IMR-90 (cell line): ENCODE data around the gene SRP14.
"Not testable (repeated sequence)": the region's sequence is repeated elsewhere in the genome, so short reads cannot be mapped to it uniquely, and the experiment has no call there.

ENCODE experiments used
- BHLHE40 ChIP-seq: fragments of 150-350 bp; IDR thresholded peaks from 2 replicates; pipeline ENCODE4 v1.6.1; 2016; ENCODE audit warnings: mild to moderate bottlenecking, low read depth, low read length
- CEBPB ChIP-seq: IDR thresholded peaks from 2 replicates; pipeline ENCODE4 v1.6.1; 2012; ENCODE audit warnings: low read depth, low read length, improper control_type of control experiment
- FOS ChIP-seq: fragments of 150-350 bp; IDR thresholded peaks from 2 replicates; pipeline ENCODE4 v1.6.1; 2016; ENCODE audit warnings: low read depth, low read length
- MAFK ChIP-seq: IDR thresholded peaks from 2 replicates; pipeline ENCODE4 v1.6.1; 2012; ENCODE audit warnings: low read depth, low read length, improper control_type of control experiment
- MAZ ChIP-seq: IDR thresholded peaks from 2 replicates; pipeline ENCODE4 v1.6.1; 2012; ENCODE audit warnings: low read depth, mild to moderate bottlenecking, low read length, improper control_type of control experiment, moderate library complexity, borderline replicate concordance
- MXI1 ChIP-seq: IDR thresholded peaks from 2 replicates; pipeline ENCODE4 v1.6.1; 2012; ENCODE audit warnings: low read depth, mild to moderate bottlenecking, low read length, moderate library complexity, borderline replicate concordance
- NFE2L2 ChIP-seq: fragments of 150-350 bp; IDR thresholded peaks from 2 replicates; pipeline ENCODE4 v1.6.1; 2016; ENCODE audit warnings: low read depth, mild to moderate bottlenecking, low read length
- POLR2A ChIP-seq: IDR thresholded peaks from 2 replicates; pipeline ENCODE4 v1.6.1; 2012; ENCODE audit warnings: mild to moderate bottlenecking, low read depth, low read length
- RAD21 ChIP-seq: IDR thresholded peaks from 2 replicates; pipeline ENCODE4 v1.6.1; 2012; ENCODE audit warnings: low read length, improper control_type of control experiment
- RCOR1 ChIP-seq: IDR thresholded peaks from 2 replicates; pipeline ENCODE4 v1.6.1; 2012; ENCODE audit warnings: mild to moderate bottlenecking, low read length, improper control_type of control experiment; ENCODE audit not compliant: insufficient replicate concordance
- RFX5 ChIP-seq: IDR thresholded peaks from 2 replicates; pipeline ENCODE4 v1.8.0; 2012; ENCODE audit warnings: low read depth, mild to moderate bottlenecking, low read length, moderate library complexity
- SMC3 ChIP-seq: fragments of 150-350 bp; IDR thresholded peaks from 2 replicates; pipeline ENCODE4 v1.6.1; 2016; ENCODE audit warnings: low read depth, mild to moderate bottlenecking, antibody characterized with exemption, low read length, moderate library complexity
- TF ChIP-seq, protein P1 (sequence below): conservative IDR thresholded peaks from 2 replicates; pipeline ENCODE4 v1.5.1; 2012; ENCODE audit warnings: mild to moderate bottlenecking, low read depth, low read length, improper control_type of control experiment
- TF ChIP-seq, protein P2 (sequence below): fragments of 150-350 bp; IDR thresholded peaks from 2 replicates; pipeline ENCODE4 v1.6.1; 2017; ENCODE audit warnings: mild to moderate bottlenecking, antibody characterized with exemption, low read length, low read depth

DNA sequence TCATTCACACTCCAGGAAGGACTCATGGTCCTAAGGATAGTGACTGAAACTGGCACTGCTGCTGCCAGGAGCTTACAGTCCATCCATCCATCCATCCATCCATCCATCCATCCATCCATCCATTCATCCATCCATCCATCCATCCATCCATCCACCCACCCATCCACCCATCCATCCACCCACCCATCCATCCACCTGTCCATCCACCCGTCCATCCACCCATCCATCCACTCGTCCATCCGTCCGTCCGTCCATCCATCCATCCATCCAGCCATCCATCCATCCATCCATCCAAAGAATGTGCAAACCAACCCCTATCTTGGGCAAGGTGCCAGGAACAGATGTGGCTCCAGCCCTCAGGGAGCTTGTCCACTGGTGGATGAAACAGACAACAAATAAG, 46.0 kb downstream of the SRP14 start:
- not testable (repeated sequence) for TF ChIP-seq POLR2A, MXI1, SMC3, MAZ, BHLHE40, RAD21, FOS, RCOR1, CEBPB, MAFK, NFE2L2, RFX5
- TF ChIP-seq, protein P1, sequence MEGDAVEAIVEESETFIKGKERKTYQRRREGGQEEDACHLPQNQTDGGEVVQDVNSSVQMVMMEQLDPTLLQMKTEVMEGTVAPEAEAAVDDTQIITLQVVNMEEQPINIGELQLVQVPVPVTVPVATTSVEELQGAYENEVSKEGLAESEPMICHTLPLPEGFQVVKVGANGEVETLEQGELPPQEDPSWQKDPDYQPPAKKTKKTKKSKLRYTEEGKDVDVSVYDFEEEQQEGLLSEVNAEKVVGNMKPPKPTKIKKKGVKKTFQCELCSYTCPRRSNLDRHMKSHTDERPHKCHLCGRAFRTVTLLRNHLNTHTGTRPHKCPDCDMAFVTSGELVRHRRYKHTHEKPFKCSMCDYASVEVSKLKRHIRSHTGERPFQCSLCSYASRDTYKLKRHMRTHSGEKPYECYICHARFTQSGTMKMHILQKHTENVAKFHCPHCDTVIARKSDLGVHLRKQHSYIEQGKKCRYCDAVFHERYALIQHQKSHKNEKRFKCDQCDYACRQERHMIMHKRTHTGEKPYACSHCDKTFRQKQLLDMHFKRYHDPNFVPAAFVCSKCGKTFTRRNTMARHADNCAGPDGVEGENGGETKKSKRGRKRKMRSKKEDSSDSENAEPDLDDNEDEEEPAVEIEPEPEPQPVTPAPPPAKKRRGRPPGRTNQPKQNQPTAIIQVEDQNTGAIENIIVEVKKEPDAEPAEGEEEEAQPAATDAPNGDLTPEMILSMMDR = not testable (repeated sequence)
- TF ChIP-seq, protein P2, sequence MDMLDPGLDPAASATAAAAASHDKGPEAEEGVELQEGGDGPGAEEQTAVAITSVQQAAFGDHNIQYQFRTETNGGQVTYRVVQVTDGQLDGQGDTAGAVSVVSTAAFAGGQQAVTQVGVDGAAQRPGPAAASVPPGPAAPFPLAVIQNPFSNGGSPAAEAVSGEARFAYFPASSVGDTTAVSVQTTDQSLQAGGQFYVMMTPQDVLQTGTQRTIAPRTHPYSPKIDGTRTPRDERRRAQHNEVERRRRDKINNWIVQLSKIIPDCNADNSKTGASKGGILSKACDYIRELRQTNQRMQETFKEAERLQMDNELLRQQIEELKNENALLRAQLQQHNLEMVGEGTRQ = not testable (repeated sequence)
